Uterus (tissue), 4 donors: ENCODE results near the gene THOC5. TPM values are rescaled to one million over a fixed set of nuclear protein-coding genes. Genes with fewer than 3 reads are reported as not detected.

ENCODE experiments used
- DNase-seq, 2 donors: peaks; one replicate each; pipeline ENCODE4 v3.0.0-alpha.2; 2019 to 2020
- H3K27ac ChIP-seq, 2 donors: fragments of 200-600 bp; sonication (generic); 1 replicate in 1 of 2; 2 replicates in 1 of 2; pipeline ENCODE4 v1.5.1; 2016 to 2018
- H3K27me3 ChIP-seq, 2 donors: fragments of 200-600 bp; sonication (generic); one replicate each; pipeline ENCODE4 v1.5.1; 2018 to 2019; ENCODE audit warnings: control low read depth in 1 of 2
- H3K36me3 ChIP-seq, 2 donors: fragments of 200-600 bp; sonication (generic); one replicate each; pipeline ENCODE4 v1.5.1; 2019; ENCODE audit warnings: control low read depth in 1 of 2
- H3K4me1 ChIP-seq, 2 donors: fragments of 200-600 bp; sonication (generic); one replicate each; pipeline ENCODE4 v1.5.1; 2018 to 2019; ENCODE audit warnings: control low read depth in 1 of 2
- H3K4me3 ChIP-seq, 2 donors: fragments of 200-600 bp; sonication (generic); 1 replicate in 1 of 2; 2 replicates in 1 of 2; pipeline ENCODE4 v1.5.1; 2018 to 2019; ENCODE audit warnings: mild to moderate bottlenecking in 1 of 2
- H3K9me3 ChIP-seq, 2 donors: fragments of 200-600 bp; sonication (generic); one replicate each; pipeline ENCODE4 v1.5.1; 2019; ENCODE audit warnings: control low read depth in 1 of 2
- CTCF ChIP-seq, 4 experiments: fragments of 200-600 bp in 2 of 4; fragments of 450-650 bp in 2 of 4; sonication (generic) in 2 of 4; IDR thresholded peaks; one replicate each; pipeline ENCODE4 v1.5.1; 2016 to 2019; ENCODE audit warnings: antibody characterized with exemption in 4 of 4, mild to moderate bottlenecking in 2 of 4, moderate library complexity in 1 of 4
- POLR2A ChIP-seq, 2 donors: fragments of 450-650 bp; IDR thresholded peaks; one replicate each; pipeline ENCODE4 v1.6.1; 2016; ENCODE audit warnings: antibody characterized with exemption in 2 of 2, mild to moderate bottlenecking in 1 of 2, moderate library complexity in 1 of 2
- intact Hi-C: fragments of 100-400 bp; cut with DNase I; formaldehyde crosslinking; loops from one replicate; pipeline ENCODE4 v1.15.1; 2023; ENCODE audit warnings: low total_unique reads
- total RNA-seq, 4 donors: library from RNA; depleted of rRNA in 3 of 4; stranded (reverse); fragments of >200 nt in 3 of 4; gene quantifications; one replicate each; pipeline versions ENCODE4 v1.1.0 to v1.2.4, GENCODE V29; 2014 to 2023
- donor health status: DM: yes; HTN: yes; CAD: no.

The THOC5 gene
- total RNA-seq, 4 donors from 2014 or later, result 8.5 to 59.1 (median 48.7) TPM

GRCh38 chr22:29480262-29480511, 73.4 kb downstream of the THOC5 start:
- TF ChIP-seq POLR2A (IDR thresholded peaks at IDR 0.05), result no peak
- TF ChIP-seq CTCF (IDR thresholded peaks at IDR 0.05), result no peak
- peaks cover 0 to 13% of the 10 kb centered on the region in 2 donors for H3K4me1 ChIP-seq
- intact Hi-C loops, result no loop called here
- no peak overlapping the region for H3K27ac ChIP-seq
- H3K27me3 ChIP-seq, result peaks cover 13 to 30% of the 10 kb centered on the region in 2 donors
- H3K36me3 ChIP-seq, result no peaks in the 10 kb centered on the region
- peak overlapping the region in 1 of 2 donors; percentile 26 for H3K4me3 ChIP-seq
- H3K9me3 ChIP-seq, result no peaks in the 10 kb centered on the region
- no peak for DNase-seq

GRCh38 chr22:29479417-29480261, 73.9 kb downstream of the THOC5 start, which contains the start of gene NEFH:
Gene NEFH, plus strand, starts transcription at chr22:29480218. Its CDS starts 45 bp downstream, at chr22:29480263.
- intact Hi-C loops, result no loop called here
- Histone ChIP-seq H3K36me3 (no peaks in the 10 kb centered on the region), H3K27ac (no peak within 1 kb of the TSS), H3K4me1 (peaks cover 0 to 13% of the 10 kb centered on the region in 2 donors), H3K9me3 (no peaks in the 10 kb centered on the region), H3K27me3 (peaks cover 13 to 30% of the 10 kb centered on the region in 2 donors), H3K4me3 (peak within 1 kb of the TSS in 1 of 2 donors; percentile 26)
- no peak for TF ChIP-seq CTCF (IDR thresholded peaks at IDR 0.05)
- no peak for TF ChIP-seq POLR2A (IDR thresholded peaks at IDR 0.05)
- DNase-seq, result no peak

GRCh38 chr22:29478326-29479276, 75.0 kb downstream of the THOC5 start:
- Histone ChIP-seq H3K4me3 (no peak overlapping the region), H3K36me3 (no peaks in the 10 kb centered on the region), H3K9me3 (no peaks in the 10 kb centered on the region), H3K27ac (no peak overlapping the region), H3K4me1 (peaks cover 0 to 13% of the 10 kb centered on the region in 2 donors), H3K27me3 (peaks cover 13 to 30% of the 10 kb centered on the region in 2 donors)
- intact Hi-C loops, result no loop called here
- TF ChIP-seq POLR2A (IDR thresholded peaks at IDR 0.05), result no peak
- TF ChIP-seq CTCF (IDR thresholded peaks at IDR 0.05), result no peak
- DNase-seq, result no peak

GRCh38 chr22:29477723-29478318, 75.7 kb downstream of the THOC5 start:
- intact Hi-C loops, result no loop called here

More at GRCh38 chr22:29477723-29478318, 75.7 kb downstream of the THOC5 start:
- Histone ChIP-seq H3K4me1 (peaks cover 0 to 13% of the 10 kb centered on the region in 2 donors), H3K27me3 (peaks cover 13 to 30% of the 10 kb centered on the region in 2 donors), H3K36me3 (no peaks in the 10 kb centered on the region), H3K4me3 (no peak overlapping the region), H3K27ac (no peak overlapping the region), H3K9me3 (no peaks in the 10 kb centered on the region)
- TF ChIP-seq CTCF (IDR thresholded peaks at IDR 0.05), result no peak
- TF ChIP-seq POLR2A (IDR thresholded peaks at IDR 0.05), result no peak
- DNase-seq, result no peak
